ENCODE results near the gene CFP. TPM values are rescaled to one million over a fixed set of nuclear protein-coding genes. Genes with fewer than 3 reads are reported as not detected.

CFP gene
- polyA plus RNA-seq, 1 of the 3 experiments (the other 2 are of a cell fraction): 0.03 TPM

- 56% methylated on average over 6 of the region's 6 CpGs for WGBS (ENCODE audit: low lambda C conversion rate)
These were observed 45.0 kb downstream of the CFP start for GRCh38 chrX:47584714-47585113.

More at GRCh38 chrX:47584714-47585113, 45.0 kb downstream of the CFP start:
- no peak overlapping the region for H3K4me3 ChIP-seq (ENCODE audit: low read depth in 2 of 2, low read length in 1 of 2)
- TF ChIP-seq POLR2AphosphoS5 (IDR thresholded peaks at IDR 0.05; ENCODE audit: low read depth, low read length) (no peak), TCF12 (IDR thresholded peaks at IDR 0.05) (no peak), RFX5 (IDR thresholded peaks at IDR 0.05; ENCODE audit: low read length) (no peak), FOXJ3 (CRISPR knock-in tag; IDR thresholded peaks at IDR 0.05) (no peak), PBX3 (IDR thresholded peaks at IDR 0.05) (no peak), MAX (IDR thresholded peaks at IDR 0.05; ENCODE audit: low read depth) (no peak), RAD21 (IDR thresholded peaks at IDR 0.05; ENCODE audit: low read length) (no peak), NFIC (IDR thresholded peaks at IDR 0.05; ENCODE audit: borderline replicate concordance) (no peak), REST (IDR thresholded peaks at IDR 0.05; ENCODE audit: low read depth, low read length) (no peak), CTCF (IDR thresholded peaks at IDR 0.05) (no peak), EP300 (IDR thresholded peaks at IDR 0.05; ENCODE audit: borderline replicate concordance in 1 of 2, low read depth in 1 of 2, low read length in 1 of 2) (no peak), TAF1 (IDR thresholded peaks at IDR 0.05; ENCODE audit: borderline replicate concordance, low read depth, low read length) (no peak), NRF1 (IDR thresholded peaks at IDR 0.05; ENCODE audit: low read depth, low read length) (no peak), GATA2 (CRISPR knock-in tag; IDR thresholded peaks at IDR 0.05) (no peak), FOSL2 (IDR thresholded peaks at IDR 0.05; ENCODE audit: borderline replicate concordance, low read depth) (no peak), YY1 (IDR thresholded peaks at IDR 0.05; ENCODE audit: low read depth) (no peak), USF1 (IDR thresholded peaks at IDR 0.05; ENCODE audit: borderline replicate concordance, low read depth) (no peak), FOXM1 (IDR thresholded peaks at IDR 0.05; ENCODE audit: low read depth) (no peak), ZBTB33 (IDR thresholded peaks at IDR 0.05; ENCODE audit: borderline replicate concordance, low read depth) (no peak), MXI1 (IDR thresholded peaks at IDR 0.05; ENCODE audit: low read depth, low read length) (no peak)
- H3F3A ChIP-seq (replicated peaks; ENCODE audit: insufficient read depth): peaks cover 8% of the 10 kb centered on the region
- H3K4me2 ChIP-seq: no peak overlapping the region
- no peak overlapping the region for H2AFZ ChIP-seq (ENCODE audit: low read depth)
- ChIA-PET CTCF (no interaction called here), POLR2A (no interaction called here)
- peaks cover 13% of the 10 kb centered on the region; the same call in 1 of the 2 replicates for H3K79me2 ChIP-seq (ENCODE audit: insufficient read depth)
- no peaks in the 10 kb centered on the region for H3K9me3 ChIP-seq
- H3K36me3 ChIP-seq (replicated peaks in 1 of 2; ENCODE audit: control insufficient read depth in 1 of 2, insufficient read depth in 2 of 2, low read length in 1 of 2): peaks cover 0 to 2% of the 10 kb centered on the region in 2 experiments
- no peak for DNase-seq
- H3K27ac ChIP-seq (ENCODE audit: low read depth in 2 of 2, low read length in 1 of 2): no peak overlapping the region
- H3K9ac ChIP-seq: no peak overlapping the region
- H3K4me1 ChIP-seq (ENCODE audit: control insufficient read depth in 1 of 2, insufficient read depth in 2 of 2, low read depth in 1 of 2, low read length in 1 of 2): peaks cover 0 to 2% of the 10 kb centered on the region in 2 experiments; a peak in 1 of 4 replicates
- no peaks in the 10 kb centered on the region for H3K9me2 ChIP-seq
- H4K20me1 ChIP-seq (ENCODE audit: insufficient read depth): no peaks in the 10 kb centered on the region
- no peaks in the 10 kb centered on the region for H3K27me3 ChIP-seq (ENCODE audit: insufficient read depth)
